ENCODE data around the gene MEP1A.

The MEP1A gene

GRCh38 chr6:46865221-46865620 is 72.0 kb downstream of the MEP1A start:
- no peak overlapping the region for H3K27ac ChIP-seq
- no peak for TF ChIP-seq ZFX (IDR thresholded peaks at IDR 0.05; ENCODE audit: borderline replicate concordance)
- TF ChIP-seq CTCF (IDR thresholded peaks at IDR 0.05): no peak

- H3K27ac ChIP-seq: no peak overlapping the region
- TF ChIP-seq ZFX (IDR thresholded peaks at IDR 0.05; ENCODE audit: borderline replicate concordance) (no peak), CTCF (IDR thresholded peaks at IDR 0.05) (no peak)
Observed at GRCh38 chr6:46867411-46867810, 74.2 kb downstream of the MEP1A start.

GRCh38 chr6:46876126-46876525 is 82.9 kb downstream of the MEP1A start:
- TF ChIP-seq ZFX (IDR thresholded peaks at IDR 0.05; ENCODE audit: borderline replicate concordance) (no peak), CTCF (IDR thresholded peaks at IDR 0.05) (no peak)
- no peak overlapping the region for H3K27ac ChIP-seq

- TF ChIP-seq ZFX (IDR thresholded peaks at IDR 0.05; ENCODE audit: borderline replicate concordance) (no peak), CTCF (IDR thresholded peaks at IDR 0.05) (no peak)
- no peak overlapping the region for H3K27ac ChIP-seq
Observed at GRCh38 chr6:46879003-46879402, 85.8 kb downstream of the MEP1A start.

- H3K27ac ChIP-seq: no peak overlapping the region
- TF ChIP-seq ZFX (IDR thresholded peaks at IDR 0.05; ENCODE audit: borderline replicate concordance): no peak
- TF ChIP-seq CTCF (IDR thresholded peaks at IDR 0.05): no peak
Observed at GRCh38 chr6:46882645-46883044, 89.5 kb downstream of the MEP1A start.

GRCh38 chr6:46888031-46888430 is 94.8 kb downstream of the MEP1A start:
- H3K27ac ChIP-seq: no peak overlapping the region
- TF ChIP-seq ZFX (IDR thresholded peaks at IDR 0.05; ENCODE audit: borderline replicate concordance) (no peak), CTCF (IDR thresholded peaks at IDR 0.05) (no peak)

- no peak for TF ChIP-seq ZFX (IDR thresholded peaks at IDR 0.05; ENCODE audit: borderline replicate concordance)
- H3K27ac ChIP-seq: no peak overlapping the region
Observed at GRCh38 chr6:46888578-46888977, 95.4 kb downstream of the MEP1A start.
